Right lobe of liver (tissue), 6 donors: Measurements from ENCODE around the gene IBA57. TPM values are rescaled to one million over a fixed set of nuclear protein-coding genes. Genes with fewer than 3 reads are reported as not detected.

Source experiments
- ATAC-seq, 4 donors: fragments of 200-7000 bp; cut with Tn5 transposase; one replicate each; pipeline ENCODE4 v1.9.1; 2020; ENCODE audit warnings: mild to moderate bottlenecking in 4 of 4, moderate library complexity in 4 of 4
- DNase-seq, 3 donors: peaks; one replicate each; pipeline ENCODE4 v3.0.0-alpha.2; 2020
- H3K27ac ChIP-seq, 3 donors: fragments of 200-600 bp; one replicate each; pipeline ENCODE4 v1.8.0; 2022
- H3K27me3 ChIP-seq, 2 donors: fragments of 200-600 bp; one replicate each; pipeline ENCODE4 v1.8.0; 2022
- H3K36me3 ChIP-seq, 4 donors: fragments of 200-600 bp; sonication (generic) in 1 of 4; one replicate each; pipeline versions ENCODE4 v1.5.1 to v1.8.0; 2017 to 2022; ENCODE audit warnings: control low read depth in 1 of 4
- H3K4me1 ChIP-seq, 4 donors: fragments of 200-600 bp; sonication (generic) in 1 of 4; one replicate each; pipeline versions ENCODE4 v1.5.1 to v1.8.0; 2017 to 2022; ENCODE audit warnings: control low read depth in 1 of 4
- H3K4me3 ChIP-seq, 3 donors: fragments of 200-600 bp; one replicate each; pipeline ENCODE4 v1.8.0; 2022
- H3K9me3 ChIP-seq, 4 donors: fragments of 200-600 bp; sonication (generic) in 1 of 4; one replicate each; pipeline versions ENCODE4 v1.5.1 to v1.8.0; 2017 to 2022; ENCODE audit warnings: control low read depth in 1 of 4
- POLR2A ChIP-seq: fragments of 450-650 bp; IDR thresholded peaks from one replicate; pipeline ENCODE4 v1.6.1; 2017; ENCODE audit warnings: antibody characterized with exemption, mild to moderate bottlenecking
- WGBS: methylation state at CpG from one replicate; pipeline ENCODE4 v1.1.6; 2018; ENCODE audit warnings: low coverage, low lambda C conversion rate; ENCODE audit not compliant: insufficient coverage; ENCODE audit errors: missing lambda C conversion rate; 5-methylcytosine and 5-hydroxymethylcytosine counted together
- intact Hi-C, 2 donors: fragments of 100-400 bp; cut with DNase I; formaldehyde crosslinking; loops; one replicate each; pipeline versions ENCODE4 v1.11.2 to v1.14.1; 2022
- total RNA-seq, 6 experiments: library from RNA; depleted of rRNA in 2 of 6; stranded (reverse); fragments of >200 nt in 2 of 6; fragmentation: NEBNext Ultra II Directional in 3 of 6; extraction: Animal tissue kit (Norgen Biotek cat#: 25700) in 3 of 6; gene quantifications; one replicate each; pipeline versions ENCODE4 v1.1.0 to v1.2.4, GENCODE V29; 2016 to 2023
- TF ChIP-seq, protein P1 (sequence below), 4 donors: fragments of 200-600 bp in 3 of 4; fragments of 450-650 bp in 1 of 4; IDR thresholded peaks; one replicate each; pipeline versions ENCODE4 v1.5.1 to v1.8.0; 2016 to 2022; ENCODE audit warnings: antibody characterized with exemption in 4 of 4, mild to moderate bottlenecking in 2 of 4
- donor health status: DM: no; HTN: yes; CAD: no.
- donor health status: DM: no; HTN: no; CAD: no.
- donor health status: DM: no; HTN: no; CAD: no.
- donor health status: DM: no; HTN: yes; CAD: no.
- donor health status: DM: no; HTN: yes; CAD: no.

Gene IBA57
- total RNA-seq, 6 experiments from 2014 or later, result 5.1 to 8.0 (median 6.1) TPM

GRCh38 chr1:228142701-228143136, 22.9 kb upstream of the IBA57 start:
- DNase-seq (peak in 1 of 3 donors; percentile 39), ATAC-seq (no peak)
- H3K36me3 ChIP-seq, result peaks cover 0 to 4% (median 2%) of the 10 kb centered on the region in 4 donors
- H3K4me1 ChIP-seq, result peaks cover 0 to 21% (median 15%) of the 10 kb centered on the region in 4 donors
- no peaks in the 10 kb centered on the region for H3K27me3 ChIP-seq
- H3K9me3 ChIP-seq, result no peaks in the 10 kb centered on the region
- intact Hi-C loops, result no loop called here
- H3K27ac ChIP-seq, result no peak overlapping the region
- 40% methylated on average over 1 of the region's 11 CpGs for WGBS
- no peak overlapping the region for H3K4me3 ChIP-seq
- no peak for TF ChIP-seq POLR2A
- TF ChIP-seq, protein P1, sequence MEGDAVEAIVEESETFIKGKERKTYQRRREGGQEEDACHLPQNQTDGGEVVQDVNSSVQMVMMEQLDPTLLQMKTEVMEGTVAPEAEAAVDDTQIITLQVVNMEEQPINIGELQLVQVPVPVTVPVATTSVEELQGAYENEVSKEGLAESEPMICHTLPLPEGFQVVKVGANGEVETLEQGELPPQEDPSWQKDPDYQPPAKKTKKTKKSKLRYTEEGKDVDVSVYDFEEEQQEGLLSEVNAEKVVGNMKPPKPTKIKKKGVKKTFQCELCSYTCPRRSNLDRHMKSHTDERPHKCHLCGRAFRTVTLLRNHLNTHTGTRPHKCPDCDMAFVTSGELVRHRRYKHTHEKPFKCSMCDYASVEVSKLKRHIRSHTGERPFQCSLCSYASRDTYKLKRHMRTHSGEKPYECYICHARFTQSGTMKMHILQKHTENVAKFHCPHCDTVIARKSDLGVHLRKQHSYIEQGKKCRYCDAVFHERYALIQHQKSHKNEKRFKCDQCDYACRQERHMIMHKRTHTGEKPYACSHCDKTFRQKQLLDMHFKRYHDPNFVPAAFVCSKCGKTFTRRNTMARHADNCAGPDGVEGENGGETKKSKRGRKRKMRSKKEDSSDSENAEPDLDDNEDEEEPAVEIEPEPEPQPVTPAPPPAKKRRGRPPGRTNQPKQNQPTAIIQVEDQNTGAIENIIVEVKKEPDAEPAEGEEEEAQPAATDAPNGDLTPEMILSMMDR (IDR thresholded peaks at IDR 0.05), result no peak

GRCh38 chr1:228143480-228144192, 22.0 kb upstream of the IBA57 start:
- Histone ChIP-seq H3K4me3 (no peak overlapping the region), H3K27me3 (no peaks in the 10 kb centered on the region), H3K27ac (no peak overlapping the region), H3K4me1 (peaks cover 0 to 21% (median 15%) of the 10 kb centered on the region in 4 donors), H3K36me3 (peaks cover 0 to 4% (median 3%) of the 10 kb centered on the region in 4 donors), H3K9me3 (no peaks in the 10 kb centered on the region)
- DNase-seq (peak in 2 of 3 donors; percentile 38 to 51), ATAC-seq (no peak)
- TF ChIP-seq, protein P1 (IDR thresholded peaks at IDR 0.05), result no peak
- no peak for TF ChIP-seq POLR2A
- WGBS, result 90% methylated on average over 8 of the region's 12 CpGs
- intact Hi-C loops, result no loop called here

GRCh38 chr1:228144193-228144992, 21.2 kb upstream of the IBA57 start:
- no peak overlapping the region for H3K27ac ChIP-seq
- no peaks in the 10 kb centered on the region for H3K9me3 ChIP-seq
- no peak overlapping the region for H3K4me3 ChIP-seq
- WGBS, result 67% methylated on average over 1 of the region's 16 CpGs
- H3K27me3 ChIP-seq, result no peaks in the 10 kb centered on the region
- TF ChIP-seq, protein P1 (IDR thresholded peaks at IDR 0.05), result no peak
- no peak for TF ChIP-seq POLR2A
- ATAC-seq (no peak), DNase-seq (peak in 2 of 3 donors; percentile 21 to 46)
- peaks cover 0 to 21% (median 15%) of the 10 kb centered on the region in 4 donors for H3K4me1 ChIP-seq
- H3K36me3 ChIP-seq, result peaks cover 0 to 9% (median 4%) of the 10 kb centered on the region in 4 donors
- intact Hi-C loops, result no loop called here

- H3K9me3 ChIP-seq, result no peaks in the 10 kb centered on the region
- peaks cover 0 to 21% (median 15%) of the 10 kb centered on the region in 4 donors for H3K4me1 ChIP-seq
- peak in 1 of 3 donors; percentile 30 for DNase-seq
- no peak overlapping the region for H3K4me3 ChIP-seq
- H3K36me3 ChIP-seq, result peaks cover 0 to 9% (median 4%) of the 10 kb centered on the region in 4 donors
- no peak overlapping the region for H3K27ac ChIP-seq
- no peaks in the 10 kb centered on the region for H3K27me3 ChIP-seq
- TF ChIP-seq, protein P1 (IDR thresholded peaks at IDR 0.05), result no peak
- TF ChIP-seq POLR2A, result no peak
- no CpG with 5 or more reads among the region's 8 CpGs for WGBS
- intact Hi-C loops, result no loop called here
- ATAC-seq, result no peak
Measured at GRCh38 chr1:228144993-228145343, 20.6 kb upstream of the IBA57 start.
